HG02970 (cell line): ENCODE data around the gene MYH14.
"Not testable (repeated sequence)": the region's sequence is repeated elsewhere in the genome, so short reads cannot be mapped to it uniquely, and the experiment has no call there.

ENCODE experiments used
- ATAC-seq: cut with Tn5 transposase; IDR thresholded peaks from one replicate; pipeline ENCODE4 v1.9.1; 2021; ENCODE audit warnings: mild to moderate bottlenecking, moderate library complexity, moderate number of reproducible peaks; ENCODE audit not compliant: unreplicated experiment, low FRiP score

MYH14 gene

GRCh38 chr19:50353487-50353880 is 150.1 kb downstream of the MYH14 start:
- ATAC-seq, result not testable (repeated sequence)

DNA sequence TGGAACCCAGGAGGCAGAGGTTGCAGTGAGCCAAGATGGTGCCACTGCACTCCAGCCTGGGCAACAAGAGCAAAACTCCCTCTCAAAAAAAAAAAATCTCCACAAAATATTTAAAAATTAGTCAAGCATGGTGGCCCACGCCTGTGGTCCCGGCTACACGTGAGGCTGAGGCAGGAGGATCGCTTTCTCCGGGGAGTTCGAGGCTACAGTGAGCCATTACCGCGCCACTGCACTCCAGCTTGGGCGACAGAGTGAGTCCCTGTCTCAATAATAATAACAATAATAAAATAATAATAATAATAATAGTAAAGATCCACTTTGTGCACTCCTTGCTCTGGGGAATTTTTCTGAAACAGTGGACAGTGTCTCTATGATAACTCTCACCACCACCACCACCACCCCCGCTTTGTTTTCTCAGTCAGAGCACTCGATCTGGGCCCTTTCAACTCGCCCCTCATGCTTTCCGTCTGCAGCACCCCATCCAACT is 153.3 kb downstream of the MYH14 start:
- no peak for ATAC-seq

DNA sequence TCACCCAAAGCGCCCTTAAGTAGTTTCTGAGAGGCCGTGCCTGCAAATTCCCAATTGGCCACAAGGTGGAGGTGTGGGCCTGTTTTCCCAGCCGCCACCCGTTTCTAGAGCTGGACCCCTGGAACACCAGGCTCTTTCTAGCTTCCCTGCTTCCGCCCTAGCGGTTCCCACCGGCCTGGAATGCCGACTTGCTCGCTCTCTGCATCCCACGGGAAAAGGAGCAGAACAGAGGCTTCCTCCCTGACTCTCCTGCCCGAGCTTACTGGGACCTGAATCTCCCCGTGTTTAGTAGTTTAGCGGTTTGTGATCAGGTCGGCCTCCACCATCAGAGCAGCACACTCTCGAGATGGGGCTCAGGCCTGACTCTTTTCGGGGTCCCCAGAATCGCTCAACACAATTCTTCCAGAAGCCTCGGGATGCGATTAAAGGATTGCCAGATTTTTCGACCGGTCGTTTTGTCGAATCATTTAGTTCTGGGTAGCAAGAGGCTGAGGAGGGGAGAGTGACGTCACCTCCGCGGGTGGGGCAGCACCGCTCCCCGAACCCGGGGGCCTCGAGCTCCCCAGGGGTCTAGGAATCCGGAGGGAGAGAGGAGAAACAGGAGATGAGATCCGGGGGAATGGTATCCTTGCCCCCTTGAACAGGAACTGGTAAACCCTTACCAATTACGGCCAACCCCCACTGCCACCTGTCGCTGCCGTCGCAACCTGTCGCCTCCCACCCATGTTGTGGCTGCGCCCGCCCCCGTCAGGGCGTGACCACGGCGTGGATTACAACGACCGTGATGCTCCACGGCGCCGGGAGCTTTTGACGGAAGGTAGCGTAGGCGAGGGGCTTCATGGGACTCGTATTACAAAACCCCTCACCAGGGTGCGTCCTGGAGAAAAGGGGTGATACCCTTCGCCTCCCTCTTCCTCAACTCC is 154.0 kb downstream of the MYH14 start:
- peak; percentile 50 for ATAC-seq

DNA sequence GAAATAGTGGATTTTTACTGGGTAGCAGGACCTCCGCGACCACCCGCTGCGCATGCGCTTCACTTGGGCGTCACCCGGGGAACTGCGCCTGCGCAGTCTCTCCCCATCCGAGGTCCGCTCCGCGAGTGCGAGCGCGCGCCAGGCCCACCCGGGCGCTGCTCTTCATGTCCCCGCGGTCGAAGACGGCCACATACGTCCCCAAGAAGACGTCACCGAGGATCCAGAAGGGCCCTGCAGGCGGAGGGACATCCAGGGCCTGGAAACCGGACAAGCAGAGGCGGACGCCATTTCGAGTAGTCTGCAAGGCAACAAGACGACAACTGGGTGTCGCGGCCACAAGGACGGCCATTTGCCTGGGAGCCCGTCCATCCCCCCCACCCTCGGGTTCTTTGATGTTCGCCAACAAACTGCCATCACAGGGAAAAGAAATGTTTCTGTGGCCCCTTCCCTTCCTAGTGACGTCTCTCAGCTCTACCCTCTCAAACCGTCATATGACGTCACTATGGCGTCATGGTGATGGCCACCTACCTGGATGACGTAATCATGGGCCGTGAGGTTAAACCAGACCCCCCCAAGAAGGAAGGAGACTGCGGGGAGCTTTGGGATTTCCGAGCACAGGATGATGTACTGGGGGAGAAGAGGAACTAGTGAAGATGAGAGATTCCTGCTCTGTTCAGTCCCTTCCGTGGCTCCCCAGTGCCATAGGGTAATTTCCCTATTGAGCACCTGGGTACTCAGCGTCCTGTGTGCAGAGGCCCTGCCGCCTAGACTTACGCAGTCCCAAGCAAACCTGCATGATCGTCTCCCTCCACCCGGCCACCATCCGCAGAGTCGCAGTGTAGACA is 155.3 kb downstream of the MYH14 start:
- ATAC-seq, result no peak

DNA sequence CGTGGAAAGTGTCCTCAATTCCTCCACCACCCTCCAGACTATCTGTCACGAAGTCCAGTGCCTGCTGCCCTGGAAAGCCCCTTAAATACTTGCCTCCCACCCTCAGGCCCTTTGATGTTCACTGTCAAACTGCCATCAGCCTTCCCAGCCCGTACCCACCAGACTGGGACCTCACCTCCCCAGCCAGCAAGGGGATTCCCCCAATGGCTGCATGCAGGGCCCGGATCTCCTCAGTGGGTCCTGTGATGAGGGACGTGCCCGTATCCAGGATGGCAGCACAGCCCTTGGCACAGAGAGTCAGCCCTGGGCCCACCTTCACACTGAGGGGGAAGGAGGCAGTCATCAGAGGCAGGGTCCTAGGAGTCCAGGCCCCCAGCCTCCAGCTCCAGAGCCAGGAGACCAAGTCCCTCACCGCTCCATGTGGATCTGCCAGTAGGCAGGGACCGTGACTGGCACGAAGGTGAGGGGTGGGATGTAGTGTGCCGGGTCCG is 156.0 kb downstream of the MYH14 start:
- ATAC-seq, result no peak
